ENCODE results near the gene REL. TPM values are rescaled to one million over a fixed set of nuclear protein-coding genes. Genes with fewer than 3 reads are reported as not detected.

The REL gene
- polyA plus RNA-seq, 3 donors, result 7.4 to 8.2 (median 8.1) TPM

GRCh38 chr2:60961457-60961856 is 80.1 kb downstream of the REL start:
- no peak for DNase-seq (ENCODE audit: low read depth in 3 of 3, low spot score in 2 of 3)

GRCh38 chr2:60962528-60962927 is 81.2 kb downstream of the REL start:
- no peak for DNase-seq (ENCODE audit: low read depth in 3 of 3, low spot score in 2 of 3)

- no peak for DNase-seq (ENCODE audit: low read depth in 3 of 3, low spot score in 2 of 3)
Observed at GRCh38 chr2:60963190-60963589, 81.8 kb downstream of the REL start.

- DNase-seq (ENCODE audit: low read depth in 3 of 3, low spot score in 2 of 3), result no peak
Observed at GRCh38 chr2:60964651-60965498, 83.5 kb downstream of the REL start.

GRCh38 chr2:60965499-60965785 is 84.1 kb downstream of the REL start:
- DNase-seq (ENCODE audit: low read depth in 3 of 3, low spot score in 2 of 3), result no peak

GRCh38 chr2:60966507-60967405 is 85.4 kb downstream of the REL start:
- DNase-seq (ENCODE audit: low read depth in 3 of 3, low spot score in 2 of 3), result no peak

GRCh38 chr2:60972889-60973656 is 91.7 kb downstream of the REL start:
- DNase-seq (ENCODE audit: low read depth in 3 of 3, low spot score in 2 of 3), result no peak

GRCh38 chr2:60973705-60974104 is 92.3 kb downstream of the REL start:
- no peak for DNase-seq (ENCODE audit: low read depth in 3 of 3, low spot score in 2 of 3)

- no peak for DNase-seq (ENCODE audit: low read depth in 3 of 3, low spot score in 2 of 3)
Observed at GRCh38 chr2:60974652-60975051, 93.3 kb downstream of the REL start.

Other genes with a start within 250 kb of the REL start
- gene PAPOLG, start 125.3 kb upstream of the REL start, polyA plus RNA-seq (ENCODE audit: insufficient read length in 3 of 3), result 10 to 100 TPM; 22.8 to 24.6 (median 23.3) TPM
- gene PEX13, start 136.1 kb downstream of the REL start, polyA plus RNA-seq (ENCODE audit: insufficient read length in 3 of 3), result 10 to 100 TPM; 28.2 to 29.7 (median 29.0) TPM
- gene PUS10, start 136.7 kb downstream of the REL start, polyA plus RNA-seq (ENCODE audit: insufficient read length in 3 of 3), result 10 to 100 TPM; 10.6 to 13.1 (median 11.9) TPM
- 10 to 100 TPM in 2 of 3 donors, 1 to 10 TPM in 1; 9.8 to 13.4 (median 10.5) TPM for gene SANBR, start 184.3 kb downstream of the REL start, polyA plus RNA-seq (ENCODE audit: insufficient read length in 3 of 3)